HG02678 (cell line): Measurements from ENCODE around the gene OR6V1.
"Not testable (repeated sequence)": the region's sequence is repeated elsewhere in the genome, so short reads cannot be mapped to it uniquely, and the experiment has no call there.

Source experiments
- ATAC-seq: cut with Tn5 transposase; IDR thresholded peaks from one replicate; pipeline ENCODE4 v1.9.1; 2021; ENCODE audit warnings: mild to moderate bottlenecking, moderate library complexity; ENCODE audit not compliant: unreplicated experiment

OR6V1 gene

GRCh38 chr7:143042790-143043271, 9.3 kb upstream of the OR6V1 start:
- ATAC-seq, result no peak

- no peak for ATAC-seq
These were observed 8.8 kb upstream of the OR6V1 start for GRCh38 chr7:143043391-143043790.

- no peak for ATAC-seq
These were observed 5.7 kb upstream of the OR6V1 start for GRCh38 chr7:143046426-143046851.

GRCh38 chr7:143047326-143047725, 4.8 kb upstream of the OR6V1 start:
- ATAC-seq, result no peak

- ATAC-seq, result no peak
These were observed 3.3 kb upstream of the OR6V1 start for GRCh38 chr7:143048827-143049226.

- no peak for ATAC-seq
These were observed 2.8 kb upstream of the OR6V1 start for GRCh38 chr7:143049362-143049761.

- no peak for ATAC-seq
These were observed 1.2 kb upstream of the OR6V1 start for GRCh38 chr7:143050931-143051330.

GRCh38 chr7:143054621-143055020, 2.5 kb downstream of the OR6V1 start:
- ATAC-seq, result no peak

GRCh38 chr7:143055754-143056153, 3.6 kb downstream of the OR6V1 start:
- ATAC-seq, result no peak

GRCh38 chr7:143063741-143064140, 11.6 kb downstream of the OR6V1 start:
- no peak for ATAC-seq

GRCh38 chr7:143068446-143068845, 16.3 kb downstream of the OR6V1 start:
- no peak for ATAC-seq

- ATAC-seq, result no peak
These were observed 17.9 kb downstream of the OR6V1 start for GRCh38 chr7:143069912-143070500.

GRCh38 chr7:143073556-143073955, 21.4 kb downstream of the OR6V1 start:
- ATAC-seq, result no peak

- ATAC-seq, result no peak
These were observed 22.0 kb downstream of the OR6V1 start for GRCh38 chr7:143074141-143074540.

- no peak for ATAC-seq
These were observed 33.0 kb downstream of the OR6V1 start for GRCh38 chr7:143085109-143085508.

- not testable (repeated sequence) for ATAC-seq
These were observed 33.5 kb downstream of the OR6V1 start for GRCh38 chr7:143085610-143086009.

GRCh38 chr7:143088549-143089231, 36.5 kb downstream of the OR6V1 start:
- not testable (repeated sequence) for ATAC-seq

- ATAC-seq, result no peak
These were observed 44.0 kb downstream of the OR6V1 start for GRCh38 chr7:143096146-143096545.

- ATAC-seq, result not testable (repeated sequence)
These were observed 47.4 kb downstream of the OR6V1 start for GRCh38 chr7:143099579-143099978.
